NCI-H510A (cell line): Measurements from ENCODE around the gene KRT83.
"Not testable (repeated sequence)": the region's sequence is repeated elsewhere in the genome, so short reads cannot be mapped to it uniquely, and the experiment has no call there.

Experiments used
- DNase-seq: peaks from one replicate; lab custom pipeline; 2025; lab: John Stamatoyannopoulos, UW

KRT83 gene

GRCh38 chr12:52331833-52332232 is 10.6 kb upstream of the KRT83 start:
- DNase-seq: no peak

- no peak for DNase-seq
Measured at GRCh38 chr12:52331039-52331438, 9.8 kb upstream of the KRT83 start.

GRCh38 chr12:52327830-52328500 is 6.8 kb upstream of the KRT83 start:
- no peak for DNase-seq

GRCh38 chr12:52327052-52327829 is 6.0 kb upstream of the KRT83 start:
- DNase-seq: peak; percentile 66

GRCh38 chr12:52324153-52324444 is 2.9 kb upstream of the KRT83 start:
- DNase-seq: no peak

- no peak for DNase-seq
Measured at GRCh38 chr12:52323416-52324152, 2.4 kb upstream of the KRT83 start.

- no peak for DNase-seq
Measured at GRCh38 chr12:52323001-52323400, 1.8 kb upstream of the KRT83 start.

GRCh38 chr12:52322069-52322468 is 871 bp upstream of the KRT83 start:
- no peak for DNase-seq

- no peak for DNase-seq
Measured at GRCh38 chr12:52321418-52321817, 220 bp upstream of the KRT83 start.

- no peak for DNase-seq
Measured at GRCh38 chr12:52319097-52319496, 2.1 kb downstream of the KRT83 start.

GRCh38 chr12:52318241-52318990 is 2.8 kb downstream of the KRT83 start:
- DNase-seq: no peak

- DNase-seq: no peak
Measured at GRCh38 chr12:52317468-52318052, 3.6 kb downstream of the KRT83 start.

GRCh38 chr12:52316701-52317100 is 4.5 kb downstream of the KRT83 start:
- no peak for DNase-seq

GRCh38 chr12:52316290-52316689 is 4.9 kb downstream of the KRT83 start:
- DNase-seq: no peak

- DNase-seq: not testable (repeated sequence)
Measured at GRCh38 chr12:52315721-52316120, 5.5 kb downstream of the KRT83 start.

GRCh38 chr12:52314511-52314910 is 6.7 kb downstream of the KRT83 start:
- DNase-seq: no peak

GRCh38 chr12:52313926-52314325 is 7.3 kb downstream of the KRT83 start:
- DNase-seq: no peak

GRCh38 chr12:52313461-52313860 is 7.7 kb downstream of the KRT83 start:
- DNase-seq: no peak

- DNase-seq: no peak
Measured at GRCh38 chr12:52312086-52312485, 9.1 kb downstream of the KRT83 start.

GRCh38 chr12:52311285-52311648 is 9.9 kb downstream of the KRT83 start:
- DNase-seq: no peak

- no peak for DNase-seq
Measured at GRCh38 chr12:52310622-52311284, 10.4 kb downstream of the KRT83 start.
